Heart left ventricle (tissue), 16 donors: ENCODE measurements around the gene C11orf68. TPM values are rescaled to one million over a fixed set of nuclear protein-coding genes. Genes with fewer than 3 reads are reported as not detected.

Experiments used
- ATAC-seq, 4 donors: fragments of 200-7000 bp; cut with Tn5 transposase; one replicate each; pipeline ENCODE4 v1.9.1; 2020 to 2022; ENCODE audit warnings: moderate library complexity in 4 of 4, mild to moderate bottlenecking in 3 of 4, moderate number of reproducible peaks in 1 of 4
- DNase-seq, 5 donors: peaks; one replicate each; pipeline ENCODE4 v3.0.0-alpha.2; 2020
- H3K27ac ChIP-seq, 12 donors: fragments of 200-600 bp; sonication (generic) in 4 of 12; one replicate each; pipeline versions ENCODE4 v1.5.0 to v1.8.0; 2016 to 2022; ENCODE audit warnings: mild to moderate bottlenecking in 2 of 12
- H3K27me3 ChIP-seq, 9 donors: fragments of 200-600 bp; sonication (generic) in 2 of 9; one replicate each; pipeline versions ENCODE4 v1.5.1 to v1.8.0; 2016 to 2022; ENCODE audit warnings: mild to moderate bottlenecking in 3 of 9
- H3K36me3 ChIP-seq, 9 donors: fragments of 200-600 bp; sonication (generic) in 2 of 9; one replicate each; pipeline versions ENCODE4 v1.5.0 to v1.8.0; 2018 to 2022; ENCODE audit warnings: mild to moderate bottlenecking in 2 of 9
- H3K4me1 ChIP-seq, 12 donors: fragments of 200-600 bp; sonication (generic) in 4 of 12; one replicate each; pipeline versions ENCODE4 v1.5.0 to v1.8.0; 2016 to 2022; ENCODE audit warnings: mild to moderate bottlenecking in 3 of 12
- H3K4me3 ChIP-seq, 12 donors: fragments of 200-600 bp; sonication (generic) in 4 of 12; one replicate each; pipeline versions ENCODE4 v1.5.0 to v1.8.0; 2017 to 2022; ENCODE audit warnings: mild to moderate bottlenecking in 9 of 12, moderate library complexity in 4 of 12
- H3K9me3 ChIP-seq, 12 donors: fragments of 200-600 bp; sonication (generic) in 4 of 12; one replicate each; pipeline versions ENCODE4 v1.5.0 to v1.8.0; 2016 to 2022; ENCODE audit warnings: mild to moderate bottlenecking in 1 of 12
- POLR2A ChIP-seq, 2 donors: fragments of 450-650 bp; IDR thresholded peaks; one replicate each; pipeline ENCODE4 v1.6.1; 2017; ENCODE audit warnings: antibody characterized with exemption in 2 of 2, mild to moderate bottlenecking in 2 of 2, moderate library complexity in 2 of 2
- WGBS, 4 donors: extraction: QIAGEN DNeasy Blood & Tissue Kit in 2 of 4; methylation state at CpG; one replicate each; pipeline versions ENCODE4 v1.1.5 to v1.1.7; 2013 to 2018; 5-methylcytosine and 5-hydroxymethylcytosine counted together
- intact Hi-C, 10 donors: fragments of 100-400 bp; cut with DNase I; formaldehyde crosslinking; loops; one replicate each; pipeline versions ENCODE4 v1.11.1 to v1.14.2; 2022
- polyA plus RNA-seq, 2 donors: library from polyadenylated mRNA; stranded (reverse); fragments of 200-250 nt; gene quantifications; one replicate each; pipeline ENCODE4 v1.2.3, GENCODE V29; 2013
- total RNA-seq, 9 donors: library from RNA; depleted of rRNA in 2 of 9; stranded (reverse); fragments of >200 nt in 2 of 9; fragmentation: NEBNext Ultra II Directional in 3 of 9; extraction: Animal tissue kit (Norgen Biotek cat#: 25700) in 3 of 9; gene quantifications; one replicate each; pipeline versions ENCODE4 v1.1.0 to v1.2.4, GENCODE V29; 2016 to 2023
- TF ChIP-seq, protein P1 (sequence below), 12 donors: fragments of 200-600 bp; sonication (generic) in 4 of 12; IDR thresholded peaks; one replicate each; pipeline versions ENCODE4 v1.5.0 to v1.8.0; 2018 to 2022; ENCODE audit warnings: antibody characterized with exemption in 12 of 12, mild to moderate bottlenecking in 5 of 12
- donor health status: ischemic (EF 13 %, LVEDD 7.1; RV severe dilation, severe dysfunction).
- donor health status: healthy with polysubstance abuse.
- donor health status: DM: no; HTN: yes; CAD: no.
- donor health status: DM: no; HTN: no; CAD: no.
- donor health status: ischemic (EF 25% LVEDD 6.9; RV normal size, moderate dysfunction).
- donor health status: ischemic (EF 25% LVEDD 5.7; RV mildly dilated, moderate dysfunction).
- donor health status: healthy.
- donor health status: DM: yes; HTN: yes; CAD: no.
- donor health status: ischemic (EF 35%, LVEDD 5.7; RV mildly dilated, moderate dysfunction).
- donor health status: nonischemic (EF 11% LVEDD 7.7; RV severe dilation, severe dysfunction).
- donor health status: DM: yes; HTN: yes; CAD: no.
- donor health status: PGD.
- donor health status: ischemic (EF 29% LVEDD 5.4; RV normal size, mild dysfunction).
- donor health status: nonischemic (EF 23%, LVEDD 6.1; RV moderate dilation, normal function).

Gene C11orf68
- total and polyA plus RNA-seq, 11 donors, result 17.0 to 49.0 (median 39.5) TPM

DNA sequence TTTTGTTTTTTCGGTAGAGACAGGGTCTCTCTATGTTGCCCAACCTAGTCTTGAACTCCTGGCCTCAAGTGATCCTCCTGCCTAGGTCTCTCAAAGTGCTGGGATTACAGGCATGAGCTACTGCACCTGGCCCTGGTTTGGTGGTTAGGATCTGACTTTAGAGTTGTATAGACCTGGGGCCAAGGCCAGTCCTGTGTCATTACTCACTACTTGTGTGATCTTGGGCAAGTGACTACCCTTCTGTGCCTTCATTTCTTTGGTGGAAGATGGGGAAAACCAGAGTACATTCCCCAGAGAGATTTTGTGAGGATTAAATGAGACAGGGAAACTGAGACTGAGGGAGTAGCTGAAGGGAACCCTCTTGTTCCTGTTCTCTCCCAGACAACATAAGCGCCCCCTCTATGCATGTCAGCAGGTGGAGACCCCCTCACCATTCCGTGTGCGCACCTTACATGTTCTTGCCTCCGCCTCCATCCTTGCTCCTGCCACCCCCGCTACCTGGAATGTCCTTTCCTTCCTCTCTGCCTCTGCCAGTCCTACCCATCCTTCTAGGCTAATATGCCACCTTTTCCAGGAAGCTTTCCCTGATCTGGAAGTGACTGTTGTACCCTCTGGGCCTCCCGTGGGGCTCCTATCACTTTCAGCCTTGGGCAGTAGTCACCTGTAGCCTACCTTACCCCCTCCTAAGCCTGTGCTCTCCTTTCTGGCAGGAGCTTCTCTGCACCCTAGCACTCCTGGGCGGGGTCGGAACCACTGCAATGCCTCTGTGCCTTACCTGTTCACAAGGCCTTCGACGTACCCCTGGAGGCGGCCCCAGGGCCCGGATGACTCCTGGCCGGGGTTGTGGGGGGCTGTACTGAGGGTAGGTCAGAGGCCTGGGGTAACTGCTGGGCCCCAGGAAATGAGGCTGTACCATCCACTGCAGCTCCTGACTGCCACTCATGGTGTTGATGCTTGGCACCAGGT, 22.5 kb downstream of the C11orf68 start:
- peaks cover 9 to 63% (median 43%) of the 10 kb centered on the region in 12 donors for H3K4me1 ChIP-seq
- intact Hi-C loops, result no loop called here
- ATAC-seq, result no peak
- H3K36me3 ChIP-seq, result no peaks in the 10 kb centered on the region
- no peak overlapping the region for H3K4me3 ChIP-seq
- H3K9me3 ChIP-seq, result no peaks in the 10 kb centered on the region
- TF ChIP-seq, protein P1, sequence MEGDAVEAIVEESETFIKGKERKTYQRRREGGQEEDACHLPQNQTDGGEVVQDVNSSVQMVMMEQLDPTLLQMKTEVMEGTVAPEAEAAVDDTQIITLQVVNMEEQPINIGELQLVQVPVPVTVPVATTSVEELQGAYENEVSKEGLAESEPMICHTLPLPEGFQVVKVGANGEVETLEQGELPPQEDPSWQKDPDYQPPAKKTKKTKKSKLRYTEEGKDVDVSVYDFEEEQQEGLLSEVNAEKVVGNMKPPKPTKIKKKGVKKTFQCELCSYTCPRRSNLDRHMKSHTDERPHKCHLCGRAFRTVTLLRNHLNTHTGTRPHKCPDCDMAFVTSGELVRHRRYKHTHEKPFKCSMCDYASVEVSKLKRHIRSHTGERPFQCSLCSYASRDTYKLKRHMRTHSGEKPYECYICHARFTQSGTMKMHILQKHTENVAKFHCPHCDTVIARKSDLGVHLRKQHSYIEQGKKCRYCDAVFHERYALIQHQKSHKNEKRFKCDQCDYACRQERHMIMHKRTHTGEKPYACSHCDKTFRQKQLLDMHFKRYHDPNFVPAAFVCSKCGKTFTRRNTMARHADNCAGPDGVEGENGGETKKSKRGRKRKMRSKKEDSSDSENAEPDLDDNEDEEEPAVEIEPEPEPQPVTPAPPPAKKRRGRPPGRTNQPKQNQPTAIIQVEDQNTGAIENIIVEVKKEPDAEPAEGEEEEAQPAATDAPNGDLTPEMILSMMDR (IDR thresholded peaks at IDR 0.05), result no peak
- no peak for TF ChIP-seq POLR2A (IDR thresholded peaks at IDR 0.05)
- H3K27ac ChIP-seq, result no peak overlapping the region
- 93 to 97% (median 95%) methylated on average over 12 to 14 of the region's 14 CpGs for WGBS, 4 donors
- DNase-seq, result peak in 1 of 5 donors; percentile 51
- H3K27me3 ChIP-seq, result peaks cover 0 to 15% (median 0%) of the 10 kb centered on the region in 9 donors

DNA sequence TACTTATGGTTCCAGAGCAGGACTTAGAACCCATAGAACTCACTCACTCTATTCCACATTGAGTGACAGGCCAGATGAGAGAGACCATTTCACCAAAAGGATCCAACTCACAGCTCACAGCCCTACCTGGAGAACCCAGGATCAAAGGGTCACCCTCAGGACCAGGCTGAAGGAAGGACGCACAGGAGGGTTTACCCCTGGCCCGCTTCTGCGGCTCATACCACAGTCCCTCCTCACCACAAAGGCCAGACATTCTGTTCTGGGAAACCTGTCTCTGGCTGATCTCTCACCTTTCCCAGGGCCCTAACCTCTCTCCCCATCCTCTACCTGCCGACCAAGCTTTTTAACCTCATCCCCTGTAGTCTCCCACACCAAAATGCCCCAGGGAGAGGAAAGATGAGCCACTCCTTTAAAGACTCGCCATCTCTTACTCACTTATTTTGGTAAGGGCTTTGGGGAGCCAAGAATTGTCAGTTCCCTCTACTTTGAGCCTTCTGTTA, 23.3 kb downstream of the C11orf68 start:
- TF ChIP-seq, protein P1 (IDR thresholded peaks at IDR 0.05), result no peak
- no peak for TF ChIP-seq POLR2A (IDR thresholded peaks at IDR 0.05)
- H3K36me3 ChIP-seq, result no peaks in the 10 kb centered on the region
- peaks cover 0 to 15% (median 0%) of the 10 kb centered on the region in 9 donors for H3K27me3 ChIP-seq
- intact Hi-C loops, result no loop called here
- no peak overlapping the region for H3K27ac ChIP-seq
- H3K4me1 ChIP-seq, result peaks cover 9 to 60% (median 41%) of the 10 kb centered on the region in 12 donors
- H3K4me3 ChIP-seq, result no peak overlapping the region
- no peak for DNase-seq
- 88 to 94% (median 92%) methylated on average over 3 to 5 of the region's 5 CpGs for WGBS, 4 donors
- no peaks in the 10 kb centered on the region for H3K9me3 ChIP-seq
- ATAC-seq, result no peak

DNA sequence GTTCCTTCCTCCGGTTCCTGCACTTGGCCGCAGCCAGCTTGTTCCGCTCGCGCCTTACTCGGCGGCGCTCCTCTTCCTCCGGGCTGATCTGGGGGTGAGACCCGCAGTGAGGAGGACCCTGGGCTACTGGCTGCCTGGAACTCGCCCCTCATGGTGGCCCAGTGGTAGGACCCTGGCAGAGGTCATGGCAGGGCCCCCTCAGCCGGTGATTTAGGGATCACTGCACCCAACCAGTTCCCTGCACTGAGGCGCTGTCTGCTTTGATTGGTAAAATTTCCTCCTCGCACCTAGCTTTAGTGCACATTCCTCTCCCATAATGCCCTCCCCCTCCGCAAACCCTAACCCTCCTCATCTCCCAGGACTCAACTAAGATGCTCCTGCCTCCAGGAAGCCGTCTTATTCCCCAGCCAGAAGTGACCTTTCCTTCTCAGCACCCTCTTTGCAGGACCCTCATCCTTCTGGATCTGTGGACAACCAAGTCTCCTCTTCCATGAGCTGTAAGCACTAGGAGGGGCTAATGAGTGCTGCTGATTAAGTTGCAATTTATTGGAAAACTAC, 24.7 kb downstream of the C11orf68 start:
- Histone ChIP-seq H3K27ac (peak overlapping the region; percentile 79 to 99 (median 98)), H3K4me3 (peak overlapping the region in 10 of 12 donors; percentile 29 to 98 (median 84)), H3K27me3 (peaks cover 0 to 3% (median 0%) of the 10 kb centered on the region in 9 donors), H3K36me3 (no peaks in the 10 kb centered on the region), H3K4me1 (peaks cover 10 to 61% (median 40%) of the 10 kb centered on the region in 12 donors), H3K9me3 (no peaks in the 10 kb centered on the region)
- DNase-seq, result peak; percentile 66 to 81 (median 69)
- ATAC-seq, result no peak
- intact Hi-C loops, result no loop called here
- 49 to 79% (median 59%) methylated on average over 6 to 16 of the region's 16 CpGs for whole genome bisulfite sequencing, 4 donors
- peak in 1 of 2 donors; percentile 15 for TF ChIP-seq POLR2A (IDR thresholded peaks at IDR 0.05)
- TF ChIP-seq, protein P1 (IDR thresholded peaks at IDR 0.05), result no peak
